Erythroblast (primary cell): ENCODE data around the gene WFDC13.

Source experiments
- GATA1 ChIP-seq: IDR thresholded peaks from 2 replicates; pipeline ENCODE4 v1.6.1; 2011; ENCODE audit warnings: low read depth, mild to moderate bottlenecking, control low read depth, low read length, moderate library complexity
- POLR2A ChIP-seq: IDR thresholded peaks from 2 replicates; pipeline ENCODE4 v1.6.1; 2011; ENCODE audit warnings: mild to moderate bottlenecking, low read length

GRCh38 chr20:45745015-45745414, 43.2 kb downstream of the WFDC13 start:
- no peak for TF ChIP-seq POLR2A
- no peak for TF ChIP-seq GATA1
